Measurements from ENCODE around the gene PSMD4.

DNA sequence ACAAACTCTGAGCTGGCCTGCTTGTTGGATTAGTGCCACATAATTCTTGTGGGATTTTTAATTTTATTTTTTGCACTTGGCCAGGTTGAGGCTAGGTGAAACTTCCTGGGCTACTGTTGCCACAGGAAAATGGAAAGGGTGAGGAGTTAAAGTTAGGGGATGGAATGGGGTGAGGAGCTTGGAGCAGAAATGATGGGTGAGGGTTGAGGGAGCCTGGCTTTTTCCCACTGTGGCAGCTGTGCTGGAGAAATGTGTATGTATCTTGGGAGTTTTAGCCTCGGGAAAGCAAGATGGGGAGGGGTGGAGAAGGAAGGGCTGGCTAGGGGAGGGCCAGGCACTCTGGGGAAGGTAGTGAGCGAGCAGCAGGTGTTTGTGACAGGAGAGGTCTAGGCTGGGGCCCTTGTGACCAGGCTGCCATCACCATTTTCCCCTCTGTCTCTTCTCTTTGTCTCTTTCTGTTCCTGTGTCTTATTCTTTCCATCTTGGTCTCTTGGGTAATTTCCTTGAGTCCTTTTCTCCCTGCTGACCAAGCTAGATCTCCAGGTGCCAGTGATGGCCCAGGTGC is 29.6 kb downstream of the PSMD4 start:
- TF ChIP-seq, protein P1, sequence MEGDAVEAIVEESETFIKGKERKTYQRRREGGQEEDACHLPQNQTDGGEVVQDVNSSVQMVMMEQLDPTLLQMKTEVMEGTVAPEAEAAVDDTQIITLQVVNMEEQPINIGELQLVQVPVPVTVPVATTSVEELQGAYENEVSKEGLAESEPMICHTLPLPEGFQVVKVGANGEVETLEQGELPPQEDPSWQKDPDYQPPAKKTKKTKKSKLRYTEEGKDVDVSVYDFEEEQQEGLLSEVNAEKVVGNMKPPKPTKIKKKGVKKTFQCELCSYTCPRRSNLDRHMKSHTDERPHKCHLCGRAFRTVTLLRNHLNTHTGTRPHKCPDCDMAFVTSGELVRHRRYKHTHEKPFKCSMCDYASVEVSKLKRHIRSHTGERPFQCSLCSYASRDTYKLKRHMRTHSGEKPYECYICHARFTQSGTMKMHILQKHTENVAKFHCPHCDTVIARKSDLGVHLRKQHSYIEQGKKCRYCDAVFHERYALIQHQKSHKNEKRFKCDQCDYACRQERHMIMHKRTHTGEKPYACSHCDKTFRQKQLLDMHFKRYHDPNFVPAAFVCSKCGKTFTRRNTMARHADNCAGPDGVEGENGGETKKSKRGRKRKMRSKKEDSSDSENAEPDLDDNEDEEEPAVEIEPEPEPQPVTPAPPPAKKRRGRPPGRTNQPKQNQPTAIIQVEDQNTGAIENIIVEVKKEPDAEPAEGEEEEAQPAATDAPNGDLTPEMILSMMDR (IDR thresholded peaks at IDR 0.05): no peak
- no peak for TF ChIP-seq POLR2A (IDR thresholded peaks at IDR 0.05)

Measured in upper lobe of left lung (tissue), 4 donors.